Activated CD8-positive, alpha-beta memory T cell treated with anti-CD3 and anti-CD28 coated beads, Interleukin-2, amount 10 ng/mL, durations not matched to agents 7 days and 5 days (primary cell): ENCODE data around the gene INPP5A. TPM values are rescaled to one million over a fixed set of nuclear protein-coding genes. Genes with fewer than 3 reads are reported as not detected.

Experiments
- ATAC-seq: fragments of 150-1000 bp; cut with Tn5 transposase; one replicate; pipeline ENCODE4 v1.10.0; 2021; ENCODE audit warnings: moderate library complexity
- CTCF ChIA-PET: fragments of 350-600 bp; sonication (Branson Sonifier 250); formaldehyde crosslinking; loops from one replicate; lab custom pipeline; 2021; ENCODE audit warnings: antibody characterized with exemption; lab: Charles Lee
- DNase-seq: peaks from one replicate; pipeline ENCODE4 v3.0.0-alpha.2; 2020
- H3K27ac Mint-ChIP-seq: one replicate; pipeline ENCODE4 v1.8.0; 2021; ENCODE audit warnings: mild to moderate bottlenecking, mixed read lengths
- H3K27me3 Mint-ChIP-seq: one replicate; pipeline ENCODE4 v1.8.0; 2021; ENCODE audit warnings: mixed read lengths
- H3K36me3 Mint-ChIP-seq: one replicate; pipeline ENCODE4 v1.8.0; 2021; ENCODE audit warnings: mild to moderate bottlenecking, mixed read lengths
- H3K4me1 Mint-ChIP-seq: one replicate; pipeline ENCODE4 v1.8.0; 2021; ENCODE audit warnings: mixed read lengths
- H3K4me3 Mint-ChIP-seq: one replicate; pipeline ENCODE4 v1.8.0; 2021; ENCODE audit warnings: mild to moderate bottlenecking, moderate library complexity, mixed read lengths
- H3K9me3 Mint-ChIP-seq: one replicate; pipeline ENCODE4 v1.8.0; 2022; ENCODE audit warnings: low read depth, mixed read lengths
- total RNA-seq, 2 experiments: library from RNA; stranded (reverse); gene quantifications; one replicate each; pipeline ENCODE4 v1.2.3, GENCODE V29; 2021

INPP5A gene
- total RNA-seq, 2 experiments from 2014 or later: 6.6 to 7.0 TPM

- ATAC-seq: no peak
- DNase-seq: no peak
- no peak overlapping the region for H3K4me3 Mint-ChIP-seq
- H3K27ac Mint-ChIP-seq: no peak overlapping the region
- H3K27me3 Mint-ChIP-seq: peaks cover 7% of the 10 kb centered on the region
- H3K4me1 Mint-ChIP-seq: peaks cover 9% of the 10 kb centered on the region
- no peaks in the 10 kb centered on the region for H3K9me3 Mint-ChIP-seq
- CTCF ChIA-PET: interaction anchor here (0.8 to 1.5 kb wide), 2 partner anchors 15 to 174 kb away, joined by 3 to 4 read pairs; no protein-coding TSS in a partner anchor
- no peaks in the 10 kb centered on the region for H3K36me3 Mint-ChIP-seq
Measured at GRCh38 chr10:132632851-132633684, 95.5 kb downstream of the INPP5A start.

- ATAC-seq (no peak), DNase-seq (no peak)
- CTCF ChIA-PET: interaction anchor here (1.5 kb wide), 1 partner anchor 16 kb away, joined by 4 read pairs; no protein-coding TSS in a partner anchor
- H3K4me3 Mint-ChIP-seq: no peak overlapping the region
- no peaks in the 10 kb centered on the region for H3K9me3 Mint-ChIP-seq
- H3K27ac Mint-ChIP-seq: no peak overlapping the region
- peaks cover 7% of the 10 kb centered on the region for H3K27me3 Mint-ChIP-seq
- H3K4me1 Mint-ChIP-seq: peaks cover 11% of the 10 kb centered on the region
- H3K36me3 Mint-ChIP-seq: no peaks in the 10 kb centered on the region
Measured at GRCh38 chr10:132634241-132634946, 96.8 kb downstream of the INPP5A start.

- CTCF ChIA-PET: interaction anchor here (1.5 kb wide), 1 partner anchor 17 kb away, joined by 4 read pairs; no protein-coding TSS in a partner anchor
- ATAC-seq (no peak), DNase-seq (no peak)
- peaks cover 11% of the 10 kb centered on the region for H3K4me1 Mint-ChIP-seq
- peaks cover 7% of the 10 kb centered on the region for H3K27me3 Mint-ChIP-seq
- H3K9me3 Mint-ChIP-seq: no peaks in the 10 kb centered on the region
- no peaks in the 10 kb centered on the region for H3K36me3 Mint-ChIP-seq
- no peak overlapping the region for H3K27ac Mint-ChIP-seq
- no peak overlapping the region for H3K4me3 Mint-ChIP-seq
Measured at GRCh38 chr10:132634947-132635271, 97.3 kb downstream of the INPP5A start.

GRCh38 chr10:132636358-132636757, 98.8 kb downstream of the INPP5A start:
- Mint-ChIP-seq H3K4me1 (peaks cover 6% of the 10 kb centered on the region), H3K9me3 (no peaks in the 10 kb centered on the region), H3K27me3 (peaks cover 7% of the 10 kb centered on the region), H3K27ac (no peak overlapping the region), H3K36me3 (no peaks in the 10 kb centered on the region), H3K4me3 (no peak overlapping the region)
- ATAC-seq (no peak), DNase-seq (no peak)
- CTCF ChIA-PET: interaction anchor here (1.3 to 1.4 kb wide), 2 partner anchors 177 to 178 kb away, joined by 3 to 4 read pairs; no protein-coding TSS in a partner anchor

- DNase-seq (no peak), ATAC-seq (peak; percentile 57)
- Mint-ChIP-seq H3K4me1 (peaks cover 6% of the 10 kb centered on the region), H3K36me3 (no peaks in the 10 kb centered on the region), H3K4me3 (no peak overlapping the region), H3K27me3 (peaks cover 7% of the 10 kb centered on the region), H3K9me3 (no peaks in the 10 kb centered on the region), H3K27ac (no peak overlapping the region)
- CTCF ChIA-PET: interaction anchor here (1.3 kb wide), 1 partner anchor 179 kb away, joined by 3 read pairs; no protein-coding TSS in a partner anchor
Measured at GRCh38 chr10:132637477-132638129, 100.0 kb downstream of the INPP5A start.

- H3K27ac Mint-ChIP-seq: no peak overlapping the region
- no peak for DNase-seq
- no peak overlapping the region for H3K4me3 Mint-ChIP-seq
- ATAC-seq: no peak
- H3K27me3 Mint-ChIP-seq: peaks cover 7% of the 10 kb centered on the region
- CTCF ChIA-PET: no interaction called here
- H3K36me3 Mint-ChIP-seq: no peaks in the 10 kb centered on the region
- peaks cover 6% of the 10 kb centered on the region for H3K4me1 Mint-ChIP-seq
- H3K9me3 Mint-ChIP-seq: no peaks in the 10 kb centered on the region
Measured at GRCh38 chr10:132638130-132638515, 100.5 kb downstream of the INPP5A start.

GRCh38 chr10:132639470-132639869, 101.9 kb downstream of the INPP5A start:
- Mint-ChIP-seq H3K9me3 (no peaks in the 10 kb centered on the region), H3K4me1 (peaks cover 6% of the 10 kb centered on the region), H3K36me3 (no peaks in the 10 kb centered on the region), H3K27ac (no peak overlapping the region), H3K4me3 (no peak overlapping the region), H3K27me3 (peaks cover 7% of the 10 kb centered on the region)
- CTCF ChIA-PET: interaction anchor here (1.1 to 1.2 kb wide), 2 partner anchors 13 to 179 kb away, joined by 3 to 5 read pairs; no protein-coding TSS in a partner anchor
- ATAC-seq (no peak), DNase-seq (no peak)

GRCh38 chr10:132640326-132641125, 102.9 kb downstream of the INPP5A start:
- Mint-ChIP-seq H3K27ac (no peak overlapping the region), H3K4me3 (no peak overlapping the region), H3K9me3 (no peaks in the 10 kb centered on the region), H3K4me1 (peaks cover 6% of the 10 kb centered on the region), H3K27me3 (peaks cover 7% of the 10 kb centered on the region), H3K36me3 (no peaks in the 10 kb centered on the region)
- DNase-seq (no peak), ATAC-seq (no peak)
- CTCF ChIA-PET: interaction anchor here (1.2 kb wide), 1 partner anchor 12 kb away, joined by 3 read pairs; no protein-coding TSS in a partner anchor

GRCh38 chr10:132641401-132641800, 103.8 kb downstream of the INPP5A start:
- ATAC-seq (no peak), DNase-seq (no peak)
- H3K27me3 Mint-ChIP-seq: peaks cover 4% of the 10 kb centered on the region
- CTCF ChIA-PET: no interaction called here
- no peaks in the 10 kb centered on the region for H3K36me3 Mint-ChIP-seq
- no peaks in the 10 kb centered on the region for H3K9me3 Mint-ChIP-seq
- H3K27ac Mint-ChIP-seq: no peak overlapping the region
- peaks cover 6% of the 10 kb centered on the region for H3K4me1 Mint-ChIP-seq
- no peak overlapping the region for H3K4me3 Mint-ChIP-seq

GRCh38 chr10:132641966-132642731, 104.6 kb downstream of the INPP5A start:
- peaks cover 4% of the 10 kb centered on the region for H3K27me3 Mint-ChIP-seq
- no peaks in the 10 kb centered on the region for H3K36me3 Mint-ChIP-seq
- CTCF ChIA-PET: no interaction called here
- ATAC-seq (no peak), DNase-seq (no peak)
- H3K4me3 Mint-ChIP-seq: no peak overlapping the region
- peaks cover 6% of the 10 kb centered on the region for H3K4me1 Mint-ChIP-seq
- no peak overlapping the region for H3K27ac Mint-ChIP-seq
- no peaks in the 10 kb centered on the region for H3K9me3 Mint-ChIP-seq

- CTCF ChIA-PET: no interaction called here
- no peak for DNase-seq
- H3K4me1 Mint-ChIP-seq: peaks cover 4% of the 10 kb centered on the region
- peaks cover 2% of the 10 kb centered on the region for H3K27me3 Mint-ChIP-seq
- H3K4me3 Mint-ChIP-seq: no peak overlapping the region
- no peak for ATAC-seq
- no peaks in the 10 kb centered on the region for H3K36me3 Mint-ChIP-seq
- no peaks in the 10 kb centered on the region for H3K9me3 Mint-ChIP-seq
- H3K27ac Mint-ChIP-seq: no peak overlapping the region
Measured at GRCh38 chr10:132642732-132643008, 105.1 kb downstream of the INPP5A start.

- CTCF ChIA-PET: no interaction called here
- Mint-ChIP-seq H3K27ac (no peak overlapping the region), H3K4me3 (no peak overlapping the region), H3K9me3 (no peaks in the 10 kb centered on the region), H3K36me3 (no peaks in the 10 kb centered on the region), H3K4me1 (no peaks in the 10 kb centered on the region), H3K27me3 (no peaks in the 10 kb centered on the region)
- DNase-seq: no peak
- ATAC-seq: no peak
Measured at GRCh38 chr10:132643709-132644526, 106.3 kb downstream of the INPP5A start.
